Body of pancreas (tissue), 4 donors: ENCODE data around the gene ERI3. TPM values are rescaled to one million over a fixed set of nuclear protein-coding genes. Genes with fewer than 3 reads are reported as not detected.
A peak's percentile ranks its signal among the peaks of the same experiment; 100 is the strongest.

Experiments used
- ATAC-seq: fragments of 150-250 bp; one replicate; pipeline ENCODE4 v1.9.1; 2016
- DNase-seq, 4 donors: peaks; one replicate each; pipeline ENCODE4 v3.0.0-alpha.2; 2019
- H3K27ac ChIP-seq, 4 donors: fragments of 200-600 bp; sonication (generic); 1 replicate in 3 of 4; 2 replicates in 1 of 4; pipeline versions ENCODE4 v1.5.1 to v1.6.1; 2016 to 2019; ENCODE audit warnings: mild to moderate bottlenecking in 1 of 4, mixed read lengths in 1 of 4, moderate library complexity in 1 of 4
- H3K27me3 ChIP-seq, 2 donors: fragments of 200-600 bp; sonication (generic); one replicate each; pipeline ENCODE4 v1.6.0; 2016; ENCODE audit warnings: mild to moderate bottlenecking in 1 of 2
- H3K36me3 ChIP-seq, 2 donors: fragments of 200-600 bp; sonication (generic); replicated peaks in 1 of 2; 2 replicates each; pipeline ENCODE4 v1.5.1; 2016; ENCODE audit warnings: low read depth in 2 of 2; ENCODE audit not compliant: insufficient read depth in 1 of 2
- H3K4me1 ChIP-seq: fragments of 200-600 bp; sonication (generic); one replicate; pipeline ENCODE4 v1.6.0; 2016
- H3K4me3 ChIP-seq, 2 donors: fragments of 200-600 bp; sonication (generic); 1 replicate in 1 of 2; 2 replicates in 1 of 2; pipeline ENCODE4 v1.5.1; 2016 to 2019
- H3K9me3 ChIP-seq, 3 donors: fragments of 200-600 bp; sonication (generic); 1 replicate in 2 of 3; 2 replicates in 1 of 3; pipeline ENCODE4 v1.5.1; 2016
- CTCF ChIP-seq, 7 experiments: fragments of 450-650 bp in 4 of 7; fragments of 200-600 bp in 3 of 7; sonication (generic) in 3 of 7; IDR thresholded peaks; one replicate each; pipeline ENCODE4 v1.5.1; 2016 to 2019; ENCODE audit warnings: antibody characterized with exemption in 7 of 7
- POLR2A ChIP-seq, 3 donors: fragments of 450-650 bp; IDR thresholded peaks; one replicate each; pipeline ENCODE4 v1.6.1; 2016; ENCODE audit warnings: antibody characterized with exemption in 3 of 3, mild to moderate bottlenecking in 2 of 3
- WGBS, 2 donors: methylation state at CpG; one replicate each; pipeline ENCODE4 v1.1.5; 2017; 5-methylcytosine and 5-hydroxymethylcytosine counted together
- intact Hi-C: fragments of 100-400 bp; cut with DNase I; formaldehyde crosslinking; loops from one replicate; pipeline ENCODE4 v1.15.1; 2023
- total RNA-seq, 2 donors: library from RNA; depleted of rRNA; stranded (reverse); fragments of >200 nt; gene quantifications; one replicate each; pipeline ENCODE4 v1.1.0, GENCODE V29; 2016

The ERI3 gene
- total RNA-seq, 2 donors from 2014 or later, result 17.4 to 59.7 TPM

DNA sequence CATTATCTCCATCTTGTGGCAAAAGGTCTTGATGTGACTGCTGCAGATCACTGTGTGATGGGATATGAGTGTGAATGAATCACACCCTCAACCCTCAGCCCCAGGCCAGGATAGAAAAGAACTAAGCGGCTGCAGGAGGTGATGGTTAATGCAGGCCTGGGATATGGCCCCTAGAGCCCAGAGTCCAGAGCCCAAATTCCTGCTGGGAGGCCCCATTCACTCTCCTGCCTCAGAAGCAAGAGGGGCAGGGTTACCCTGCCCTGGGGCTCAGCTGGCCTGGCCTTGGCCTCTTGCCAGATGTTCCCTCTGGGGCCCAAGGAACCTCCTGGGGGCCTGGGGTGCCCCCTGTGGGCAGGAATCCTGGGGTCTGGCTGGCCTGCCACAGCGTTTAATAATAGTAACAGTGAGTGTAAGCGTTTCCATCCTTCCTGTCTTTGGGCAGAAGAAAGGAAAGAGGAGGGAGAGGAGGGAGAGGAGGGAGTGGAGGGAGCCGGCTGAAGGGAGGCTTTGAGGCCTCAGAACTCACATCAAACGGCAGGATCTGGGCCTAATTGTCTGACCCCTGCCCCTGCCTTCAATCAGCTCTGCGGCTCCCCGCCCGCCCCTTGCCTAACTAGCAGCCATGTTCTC lies 115.6 kb downstream of the ERI3 start:
- H3K4me3 ChIP-seq, result no peak overlapping the region
- no peak for DNase-seq
- H3K27ac ChIP-seq, result peak overlapping the region in 1 of 4 donors; percentile 24
- intact Hi-C loops, result no loop called here
- H3K27me3 ChIP-seq, result no peaks in the 10 kb centered on the region
- WGBS, 2 donors, result 55 to 64% methylated on average over 8 of the region's 8 CpGs
- H3K9me3 ChIP-seq, result no peaks in the 10 kb centered on the region
- TF ChIP-seq CTCF (IDR thresholded peaks at IDR 0.05) (no peak), POLR2A (IDR thresholded peaks at IDR 0.05) (no peak)
- ATAC-seq, result no peak
- H3K4me1 ChIP-seq, result no peaks in the 10 kb centered on the region
- H3K36me3 ChIP-seq, result peaks cover 0 to 2% of the 10 kb centered on the region in 2 donors

- Histone ChIP-seq H3K9me3 (no peaks in the 10 kb centered on the region), H3K27ac (no peak overlapping the region), H3K4me3 (no peak overlapping the region), H3K36me3 (peaks cover 0 to 2% of the 10 kb centered on the region in 2 donors), H3K4me1 (no peaks in the 10 kb centered on the region), H3K27me3 (no peaks in the 10 kb centered on the region)
- intact Hi-C loops, result no loop called here
- TF ChIP-seq CTCF (IDR thresholded peaks at IDR 0.05) (no peak), POLR2A (IDR thresholded peaks at IDR 0.05) (no peak)
- DNase-seq (no peak), ATAC-seq (no peak)
- WGBS, 2 donors, result 82% methylated on average over 4 of the region's 4 CpGs
Measured at GRCh38 chr1:44238660-44239059, 116.4 kb downstream of the ERI3 start.

GRCh38 chr1:44237721-44238457 lies 117.2 kb downstream of the ERI3 start:
- 73 to 80% methylated on average over 25 to 31 of the region's 33 CpGs for WGBS, 2 donors
- H3K4me1 ChIP-seq, result no peaks in the 10 kb centered on the region
- H3K36me3 ChIP-seq, result peaks cover 0 to 2% of the 10 kb centered on the region in 2 donors
- TF ChIP-seq CTCF (IDR thresholded peaks at IDR 0.05) (peak in 2 of 7 experiments; percentile 11 to 21), POLR2A (IDR thresholded peaks at IDR 0.05) (no peak)
- intact Hi-C loops, result no loop called here
- DNase-seq (peak in 2 of 4 donors; percentile 19), ATAC-seq (no peak)
- no peak overlapping the region for H3K27ac ChIP-seq
- H3K4me3 ChIP-seq, result no peak overlapping the region
- no peaks in the 10 kb centered on the region for H3K9me3 ChIP-seq
- H3K27me3 ChIP-seq, result no peaks in the 10 kb centered on the region

GRCh38 chr1:44236490-44237272 lies 118.4 kb downstream of the ERI3 start:
- ATAC-seq, result no peak
- Histone ChIP-seq H3K27me3 (no peaks in the 10 kb centered on the region), H3K27ac (no peak overlapping the region), H3K4me1 (no peaks in the 10 kb centered on the region), H3K4me3 (no peak overlapping the region), H3K36me3 (peaks cover 0 to 2% of the 10 kb centered on the region in 2 donors), H3K9me3 (no peaks in the 10 kb centered on the region)
- intact Hi-C loops, result no loop called here
- no peak for DNase-seq
- 90 to 96% methylated on average over 7 to 8 of the region's 8 CpGs for WGBS, 2 donors
- TF ChIP-seq POLR2A (IDR thresholded peaks at IDR 0.05), result no peak
- TF ChIP-seq CTCF (IDR thresholded peaks at IDR 0.05), result no peak
